Liver (tissue), 9 donors: Measurements from ENCODE around the gene WWOX. TPM values are rescaled to one million over a fixed set of nuclear protein-coding genes. Genes with fewer than 3 reads are reported as not detected.

Experiments used
- DNase-seq: peaks from one replicate; pipeline ENCODE4 v3.0.0-alpha.2; 2017; ENCODE audit warnings: low spot score
- H3K27ac ChIP-seq, 2 donors: one replicate each; pipeline ENCODE4 v1.7.0; 2013; ENCODE audit warnings: inconsistent platforms in 2 of 2, low read length in 2 of 2, control low read depth in 1 of 2, low read depth in 1 of 2, mild to moderate bottlenecking in 1 of 2
- H3K27me3 ChIP-seq, 4 donors: one replicate each; pipeline versions ENCODE4 v1.6.1 to v1.7.0; 2013; ENCODE audit warnings: low read length in 3 of 4, inconsistent platforms in 1 of 4, mild to moderate bottlenecking in 1 of 4, moderate library complexity in 1 of 4; ENCODE audit not compliant: control insufficient read depth in 4 of 4, insufficient read depth in 4 of 4
- H3K36me3 ChIP-seq, 4 donors: one replicate each; pipeline versions ENCODE4 v1.6.1 to v1.7.0; 2013; ENCODE audit warnings: low read length in 3 of 4, mild to moderate bottlenecking in 3 of 4, low read depth in 1 of 4, moderate library complexity in 1 of 4; ENCODE audit not compliant: control insufficient read depth in 4 of 4, insufficient read depth in 3 of 4
- H3K4me1 ChIP-seq, 4 donors: one replicate each; pipeline versions ENCODE4 v1.6.1 to v1.7.0; 2013; ENCODE audit warnings: low read length in 3 of 4, mild to moderate bottlenecking in 3 of 4, moderate library complexity in 1 of 4; ENCODE audit not compliant: control insufficient read depth in 4 of 4, insufficient read depth in 4 of 4
- H3K4me3 ChIP-seq, 3 donors: one replicate each; pipeline versions ENCODE4 v1.6.1 to v1.7.0; 2013; ENCODE audit warnings: low read length in 3 of 3, control low read depth in 1 of 3, low read depth in 1 of 3, mild to moderate bottlenecking in 1 of 3
- H3K9ac ChIP-seq, 2 donors: one replicate each; pipeline ENCODE4 v1.7.0; 2013; ENCODE audit warnings: low read length in 2 of 2, mild to moderate bottlenecking in 2 of 2, moderate library complexity in 2 of 2, control low read depth in 1 of 2, low read depth in 1 of 2
- H3K9me3 ChIP-seq, 4 donors: one replicate each; pipeline versions ENCODE4 v1.6.1 to v1.7.0; 2013; ENCODE audit warnings: low read length in 3 of 4; ENCODE audit not compliant: control insufficient read depth in 4 of 4
- CTCF ChIP-seq: fragments of 150-350 bp; IDR thresholded peaks from 2 replicates; pipeline ENCODE4 v1.5.1; 2017; ENCODE audit warnings: improper control_type of control experiment, low read depth, low read length; ENCODE audit not compliant: missing input control
- EGR1 ChIP-seq, 2 donors: IDR thresholded peaks; 2 replicates each; pipeline ENCODE4 v1.6.1; 2016 to 2018; ENCODE audit warnings: antibody characterized with exemption in 2 of 2, low read depth in 2 of 2
- FOXA1 ChIP-seq: IDR thresholded peaks from 2 replicates; pipeline ENCODE4 v1.6.1; 2016; ENCODE audit warnings: antibody characterized with exemption
- FOXA2 ChIP-seq: IDR thresholded peaks from 2 replicates; pipeline ENCODE4 v1.6.1; 2016; ENCODE audit warnings: antibody characterized with exemption
- GABPA ChIP-seq, 2 donors: IDR thresholded peaks in 1 of 2; conservative IDR thresholded peaks in 1 of 2; 2 replicates each; pipeline ENCODE4 v1.6.1; 2016; ENCODE audit warnings: antibody characterized with exemption in 2 of 2, mild to moderate bottlenecking in 1 of 2, moderate library complexity in 1 of 2
- HNF4A ChIP-seq, 2 donors: conservative IDR thresholded peaks; 2 replicates each; pipeline ENCODE4 v1.6.1; 2016; ENCODE audit warnings: antibody characterized with exemption in 2 of 2, mild to moderate bottlenecking in 2 of 2
- HNF4G ChIP-seq: IDR thresholded peaks from 2 replicates; pipeline ENCODE4 v1.6.1; 2016; ENCODE audit warnings: antibody characterized with exemption
- JUND ChIP-seq, 2 donors: IDR thresholded peaks; 2 replicates each; pipeline ENCODE4 v1.6.1; 2016; ENCODE audit warnings: antibody characterized with exemption in 2 of 2
- NR2F2 ChIP-seq: IDR thresholded peaks from 2 replicates; pipeline ENCODE4 v1.6.1; 2016; ENCODE audit warnings: antibody characterized with exemption
- RAD21 ChIP-seq, 2 donors: IDR thresholded peaks; 2 replicates each; pipeline ENCODE4 v1.6.1; 2016; ENCODE audit warnings: antibody characterized with exemption in 2 of 2, mild to moderate bottlenecking in 2 of 2
- RXRA ChIP-seq, 2 donors: IDR thresholded peaks; 2 replicates each; pipeline ENCODE4 v1.6.1; 2017 to 2018; ENCODE audit warnings: antibody characterized with exemption in 2 of 2, mild to moderate bottlenecking in 1 of 2
- SP1 ChIP-seq: IDR thresholded peaks from 2 replicates; pipeline ENCODE4 v1.6.1; 2018; ENCODE audit warnings: antibody characterized with exemption, mild to moderate bottlenecking
- TAF1 ChIP-seq: conservative IDR thresholded peaks from 2 replicates; pipeline ENCODE4 v1.6.1; 2016; ENCODE audit warnings: antibody characterized with exemption, mild to moderate bottlenecking
- YY1 ChIP-seq: IDR thresholded peaks from 2 replicates; pipeline ENCODE4 v1.6.1; 2016; ENCODE audit warnings: antibody characterized with exemption, mild to moderate bottlenecking
- ZBTB33 ChIP-seq: IDR thresholded peaks from 2 replicates; pipeline ENCODE4 v1.6.1; 2016; ENCODE audit warnings: antibody characterized with exemption
- WGBS: extraction: QIAGEN DNeasy Blood & Tissue Kit; methylation state at CpG from one replicate; pipeline ENCODE4 v1.1.7; 2013; 5-methylcytosine and 5-hydroxymethylcytosine counted together
- polyA plus RNA-seq, 2 donors: library from polyadenylated mRNA; stranded (reverse) in 1 of 2; unstranded in 1 of 2; fragments of 200-250 nt in 1 of 2; fragments of >200 nt in 1 of 2; fragmentation: Nextera tagmentation in 1 of 2; extraction: Ambion mirVana in 1 of 2; gene quantifications; one replicate each; pipeline versions ENCODE4 v1.2.1 to v1.2.3, GENCODE V29; 2013 to 2015
- total RNA-seq, 2 donors: library from RNA; depleted of rRNA; stranded (reverse); fragments of >200 nt; gene quantifications; one replicate each; pipeline ENCODE4 v1.2.3, GENCODE V29; 2014
- TF ChIP-seq, protein P1 (sequence below): IDR thresholded peaks from 2 replicates; pipeline ENCODE4 v1.6.1; 2016; ENCODE audit warnings: antibody characterized with exemption
- TF ChIP-seq, protein P2 (sequence below): IDR thresholded peaks from 2 replicates; pipeline ENCODE4 v1.6.1; 2016; ENCODE audit warnings: antibody characterized with exemption
- TF ChIP-seq, protein P3 (sequence below): IDR thresholded peaks from 2 replicates; pipeline ENCODE4 v1.6.1; 2016; ENCODE audit warnings: antibody characterized with exemption, mild to moderate bottlenecking
- donor health status: healthy.
- donor health status: healthy.
- donor health status: healthy.
- donor health status: healthy.
- donor health status: healthy.

WWOX gene
- total and polyA plus RNA-seq, 4 donors, result 9.8 to 46.0 (median 15.3) TPM

DNA sequence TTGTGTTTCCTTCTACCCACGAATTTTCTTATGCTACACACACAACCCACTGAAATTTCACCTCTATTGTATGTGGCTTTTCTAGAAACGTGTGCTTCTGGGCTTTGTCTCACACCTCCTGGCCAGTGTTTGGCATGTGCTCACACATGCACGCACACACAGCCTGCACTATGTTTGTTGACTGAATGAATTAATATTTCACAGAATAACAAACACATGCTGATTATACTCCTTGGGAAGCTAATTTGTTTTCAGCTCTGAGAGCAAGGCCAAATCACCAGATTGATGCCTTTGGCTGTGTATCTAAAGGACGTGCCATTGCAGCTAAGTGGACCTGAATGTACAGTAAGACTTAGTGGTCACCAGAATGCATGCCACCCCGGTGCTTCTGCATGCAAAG is 210.7 kb downstream of the WWOX start:
- H3K27me3 ChIP-seq, result no peaks in the 10 kb centered on the region
- no peak overlapping the region for H3K27ac ChIP-seq
- no peak overlapping the region for H3K9ac ChIP-seq
- H3K36me3 ChIP-seq, result no peaks in the 10 kb centered on the region
- DNase-seq, result no peak
- TF ChIP-seq HNF4G, result no peak
- TF ChIP-seq NR2F2, result no peak
- TF ChIP-seq EGR1 (IDR thresholded peaks at IDR 0.05; ENCODE audit: low read depth in 2 of 2), result no peak
- TF ChIP-seq, protein P1, sequence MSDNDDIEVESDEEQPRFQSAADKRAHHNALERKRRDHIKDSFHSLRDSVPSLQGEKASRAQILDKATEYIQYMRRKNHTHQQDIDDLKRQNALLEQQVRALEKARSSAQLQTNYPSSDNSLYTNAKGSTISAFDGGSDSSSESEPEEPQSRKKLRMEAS, result peak; percentile 67
- TF ChIP-seq TAF1, result no peak
- peak; percentile 36 for TF ChIP-seq FOXA2
- TF ChIP-seq, protein P2, sequence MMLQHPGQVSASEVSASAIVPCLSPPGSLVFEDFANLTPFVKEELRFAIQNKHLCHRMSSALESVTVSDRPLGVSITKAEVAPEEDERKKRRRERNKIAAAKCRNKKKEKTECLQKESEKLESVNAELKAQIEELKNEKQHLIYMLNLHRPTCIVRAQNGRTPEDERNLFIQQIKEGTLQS, result no peak
- TF ChIP-seq, protein P3, sequence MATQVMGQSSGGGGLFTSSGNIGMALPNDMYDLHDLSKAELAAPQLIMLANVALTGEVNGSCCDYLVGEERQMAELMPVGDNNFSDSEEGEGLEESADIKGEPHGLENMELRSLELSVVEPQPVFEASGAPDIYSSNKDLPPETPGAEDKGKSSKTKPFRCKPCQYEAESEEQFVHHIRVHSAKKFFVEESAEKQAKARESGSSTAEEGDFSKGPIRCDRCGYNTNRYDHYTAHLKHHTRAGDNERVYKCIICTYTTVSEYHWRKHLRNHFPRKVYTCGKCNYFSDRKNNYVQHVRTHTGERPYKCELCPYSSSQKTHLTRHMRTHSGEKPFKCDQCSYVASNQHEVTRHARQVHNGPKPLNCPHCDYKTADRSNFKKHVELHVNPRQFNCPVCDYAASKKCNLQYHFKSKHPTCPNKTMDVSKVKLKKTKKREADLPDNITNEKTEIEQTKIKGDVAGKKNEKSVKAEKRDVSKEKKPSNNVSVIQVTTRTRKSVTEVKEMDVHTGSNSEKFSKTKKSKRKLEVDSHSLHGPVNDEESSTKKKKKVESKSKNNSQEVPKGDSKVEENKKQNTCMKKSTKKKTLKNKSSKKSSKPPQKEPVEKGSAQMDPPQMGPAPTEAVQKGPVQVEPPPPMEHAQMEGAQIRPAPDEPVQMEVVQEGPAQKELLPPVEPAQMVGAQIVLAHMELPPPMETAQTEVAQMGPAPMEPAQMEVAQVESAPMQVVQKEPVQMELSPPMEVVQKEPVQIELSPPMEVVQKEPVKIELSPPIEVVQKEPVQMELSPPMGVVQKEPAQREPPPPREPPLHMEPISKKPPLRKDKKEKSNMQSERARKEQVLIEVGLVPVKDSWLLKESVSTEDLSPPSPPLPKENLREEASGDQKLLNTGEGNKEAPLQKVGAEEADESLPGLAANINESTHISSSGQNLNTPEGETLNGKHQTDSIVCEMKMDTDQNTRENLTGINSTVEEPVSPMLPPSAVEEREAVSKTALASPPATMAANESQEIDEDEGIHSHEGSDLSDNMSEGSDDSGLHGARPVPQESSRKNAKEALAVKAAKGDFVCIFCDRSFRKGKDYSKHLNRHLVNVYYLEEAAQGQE, result no peak
- peak in 1 of 2 donors; percentile 24 for TF ChIP-seq RXRA (IDR thresholded peaks at IDR 0.05)
- peak in 1 of 2 donors; percentile 7 for TF ChIP-seq HNF4A (conservative IDR thresholded peaks at IDR 0.05)
- no peak for TF ChIP-seq ZBTB33
- TF ChIP-seq CTCF, result no peak
- peak; percentile 34 for TF ChIP-seq SP1
- TF ChIP-seq YY1, result no peak
- peak in 1 of 2 donors; percentile 28 for TF ChIP-seq RAD21 (IDR thresholded peaks at IDR 0.05)
- no peak for TF ChIP-seq GABPA (IDR thresholded peaks at IDR 0.05 in 1 of 2, conservative IDR thresholded peaks at IDR 0.05 in 1 of 2)
- no peak for TF ChIP-seq JUND (IDR thresholded peaks at IDR 0.05)
- no peak for TF ChIP-seq FOXA1
- H3K9me3 ChIP-seq, result no peaks in the 10 kb centered on the region
- 35% methylated on average over 5 of the region's 5 CpGs for WGBS
- H3K4me1 ChIP-seq, result peaks cover 0 to 15% (median 6%) of the 10 kb centered on the region in 4 donors
- no peak overlapping the region for H3K4me3 ChIP-seq
